HG02623 (cell line): Measurements from ENCODE around the gene TSHZ2.
"Not testable (repeated sequence)": the region's sequence is repeated elsewhere in the genome, so short reads cannot be mapped to it uniquely, and the experiment has no call there.

Experiments
- ATAC-seq: cut with Tn5 transposase; IDR thresholded peaks from one replicate; pipeline ENCODE4 v1.9.1; 2021; ENCODE audit warnings: moderate library complexity; ENCODE audit not compliant: unreplicated experiment

The TSHZ2 gene

DNA sequence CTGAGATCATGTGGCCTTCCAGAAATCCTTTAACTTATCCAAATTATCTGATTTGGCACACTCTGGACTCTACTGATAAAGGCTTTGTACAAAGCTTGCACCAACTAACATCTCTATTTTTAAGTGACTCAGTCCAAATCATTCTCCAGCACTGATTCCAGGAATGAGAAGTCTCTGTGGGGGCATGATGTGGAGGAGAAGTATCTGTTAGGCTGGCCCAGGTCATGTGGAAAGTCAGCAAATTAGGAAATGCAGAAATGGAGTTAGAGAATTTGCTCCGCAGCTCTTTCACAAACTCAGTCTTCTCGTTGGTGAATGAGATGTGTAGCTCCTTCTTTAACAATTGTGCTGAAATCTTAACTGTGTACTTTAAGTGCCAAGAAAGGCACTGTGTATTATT, 455.8 kb downstream of the TSHZ2 start:
- no peak for ATAC-seq

DNA sequence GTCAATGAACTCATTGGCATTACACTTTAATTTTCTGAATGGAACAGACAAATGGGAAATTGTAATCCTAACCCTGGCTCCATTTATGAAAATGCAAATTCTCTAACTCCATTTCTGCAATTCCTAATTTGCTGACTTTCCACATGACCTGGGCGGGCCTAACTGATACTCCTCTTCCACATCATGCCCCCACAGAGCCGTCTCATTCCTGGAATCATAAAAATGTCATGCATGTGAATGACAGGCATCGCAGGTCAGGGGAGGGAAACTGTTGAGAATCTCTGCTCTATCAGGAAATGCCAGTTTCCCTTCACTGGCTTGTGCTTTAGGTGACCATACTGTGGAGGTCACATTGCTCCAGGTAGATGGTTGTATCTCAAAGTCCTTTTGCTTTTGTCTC, 456.4 kb downstream of the TSHZ2 start:
- no peak for ATAC-seq

DNA sequence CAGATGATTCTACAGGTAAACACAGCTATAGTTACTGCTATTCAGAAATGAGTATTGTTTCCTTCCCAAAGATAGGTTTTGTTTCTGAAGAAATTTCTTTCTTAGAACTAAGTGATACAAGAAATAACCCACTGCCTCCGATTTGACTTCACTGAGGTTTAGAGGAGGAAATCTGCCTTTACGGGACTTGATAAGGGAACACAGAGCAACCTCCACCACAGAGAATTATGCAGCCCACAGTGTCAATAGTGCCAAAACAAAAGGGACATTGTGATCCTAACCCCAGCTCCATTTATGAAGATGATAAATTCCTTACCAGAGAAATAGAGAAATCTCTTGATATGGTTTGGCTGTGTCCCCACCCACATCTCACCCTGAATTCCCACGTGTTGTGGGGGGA, 456.8 kb downstream of the TSHZ2 start:
- no peak for ATAC-seq

DNA sequence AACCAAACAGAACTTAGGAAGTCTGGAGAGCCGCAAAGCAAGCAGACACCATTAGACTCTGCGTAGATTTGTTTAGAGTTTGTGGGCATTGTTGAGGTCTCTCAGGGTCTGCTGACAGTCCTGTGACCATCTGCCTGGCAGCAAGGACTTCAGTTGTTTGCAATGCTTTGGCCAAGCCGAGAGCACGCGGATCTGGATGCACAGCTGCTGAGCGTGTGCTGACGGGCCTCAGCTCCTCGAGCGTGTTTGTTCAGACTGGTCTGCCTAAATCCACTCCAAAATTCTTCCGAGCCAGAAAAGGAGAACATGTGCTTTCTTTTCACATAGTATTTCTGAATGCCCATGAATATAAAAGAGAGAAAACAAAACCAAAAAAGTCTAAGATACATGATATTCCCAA, 462.5 kb downstream of the TSHZ2 start:
- ATAC-seq: no peak

DNA sequence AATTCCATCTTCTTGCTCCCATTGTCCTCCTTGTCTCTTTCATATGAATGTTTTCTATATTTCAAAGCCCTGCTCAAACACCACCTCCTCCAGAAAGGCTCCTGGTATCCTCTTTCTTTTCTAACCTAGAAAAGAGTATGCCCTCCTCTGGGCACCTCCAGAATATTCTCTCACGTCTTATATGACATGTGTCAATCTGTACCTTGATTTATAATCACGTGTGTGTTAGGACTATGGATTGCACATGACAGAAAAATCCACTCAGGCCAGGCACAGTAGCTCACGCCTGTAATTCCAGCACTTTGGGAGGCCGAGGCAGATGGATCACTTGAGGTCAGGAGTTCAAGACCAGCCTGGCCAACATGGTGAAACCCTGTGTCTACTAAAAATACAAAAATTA, 464.8 kb downstream of the TSHZ2 start:
- not testable (repeated sequence) for ATAC-seq

DNA sequence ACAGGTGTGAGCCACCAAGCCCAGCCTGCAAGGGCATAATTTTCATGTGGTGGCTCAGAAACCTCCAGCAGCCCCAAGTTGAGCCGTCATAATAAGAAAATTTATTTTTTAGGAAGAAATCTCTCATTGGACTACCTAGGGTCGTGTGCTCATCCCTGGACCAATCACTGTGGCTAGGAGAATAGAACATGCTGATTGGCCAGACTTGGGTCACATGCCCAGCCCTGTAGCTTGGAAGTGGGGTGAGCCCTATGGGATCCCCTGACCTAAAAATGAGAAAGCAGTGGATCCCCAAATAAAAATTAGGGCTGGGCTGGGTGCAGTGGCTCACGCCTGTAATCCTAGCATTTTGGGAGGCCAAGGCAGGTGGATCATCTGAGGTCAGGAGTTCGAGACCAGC, 466.2 kb downstream of the TSHZ2 start:
- ATAC-seq: no peak

DNA sequence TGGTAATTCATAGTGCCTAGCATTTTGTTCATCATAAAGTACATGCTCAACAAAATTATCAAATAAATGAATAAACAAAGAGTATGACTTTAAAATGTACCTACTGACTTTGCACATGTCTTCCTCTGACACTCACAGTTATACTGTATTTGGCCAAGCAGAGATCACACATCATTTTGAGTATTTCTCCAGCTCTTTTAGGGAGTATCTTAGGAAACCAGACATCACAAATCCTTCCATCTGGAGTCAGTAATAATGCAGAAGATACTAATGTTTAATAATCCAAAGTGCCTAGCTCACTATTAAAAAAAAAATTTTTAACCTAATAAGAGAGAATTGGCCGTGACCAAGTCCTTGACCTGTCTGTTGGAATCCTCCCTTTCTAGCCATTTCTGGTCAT, 466.9 kb downstream of the TSHZ2 start:
- no peak for ATAC-seq

DNA sequence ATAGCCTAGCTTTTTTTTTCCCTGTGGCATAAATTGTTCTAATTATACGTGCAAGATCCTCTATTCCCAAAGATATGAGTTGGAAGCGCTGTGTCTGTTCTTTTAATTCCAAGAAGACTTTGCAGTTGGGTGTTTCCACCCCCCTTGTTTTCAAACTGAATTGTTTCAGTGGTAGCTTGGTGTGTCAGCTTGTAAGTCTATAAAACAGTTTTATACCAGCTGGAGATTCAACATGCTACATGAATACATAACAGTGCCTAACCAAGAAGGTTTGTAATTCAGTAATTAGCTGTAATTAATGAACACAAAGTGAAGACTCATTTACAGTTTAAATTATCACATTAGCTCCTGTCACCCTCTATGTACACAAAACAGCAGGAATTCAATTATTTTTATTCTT, 467.5 kb downstream of the TSHZ2 start:
- no peak for ATAC-seq

DNA sequence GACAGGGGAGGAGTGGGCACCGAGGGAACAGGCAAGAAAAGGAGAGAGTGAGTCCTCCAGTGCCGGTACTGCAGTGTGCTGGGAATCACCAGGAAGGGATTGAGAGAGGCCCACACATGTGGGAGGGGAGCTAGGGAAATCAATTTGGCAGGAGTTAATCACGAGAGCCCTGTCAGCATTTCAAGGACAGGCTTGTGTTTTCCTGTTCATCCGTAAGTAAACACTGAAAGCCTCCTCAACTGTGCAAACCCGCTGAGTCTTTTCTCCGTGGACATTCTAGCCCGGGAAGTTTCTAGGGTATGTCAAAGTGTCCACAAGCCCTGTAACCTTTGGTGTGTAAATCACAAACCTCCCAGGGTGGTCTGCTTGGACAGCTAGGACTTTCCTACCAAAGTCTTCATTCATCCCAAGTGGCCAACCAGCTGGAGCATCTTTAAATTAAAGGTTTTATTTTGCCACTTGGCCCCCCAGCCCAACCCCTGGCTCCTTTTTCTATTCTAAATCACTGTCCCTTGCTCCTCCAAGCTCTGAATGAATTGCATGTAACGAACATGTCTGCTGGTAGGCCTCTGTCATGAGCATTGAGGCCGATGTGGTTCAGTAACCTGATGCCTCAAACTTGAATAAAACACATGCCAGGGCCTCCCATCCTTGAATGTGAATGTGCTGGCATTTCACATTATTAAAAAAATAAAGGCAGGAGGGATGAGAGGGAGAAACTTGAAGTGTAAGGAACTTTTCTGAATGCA, 472.4 kb downstream of the TSHZ2 start:
- ATAC-seq: no peak

DNA sequence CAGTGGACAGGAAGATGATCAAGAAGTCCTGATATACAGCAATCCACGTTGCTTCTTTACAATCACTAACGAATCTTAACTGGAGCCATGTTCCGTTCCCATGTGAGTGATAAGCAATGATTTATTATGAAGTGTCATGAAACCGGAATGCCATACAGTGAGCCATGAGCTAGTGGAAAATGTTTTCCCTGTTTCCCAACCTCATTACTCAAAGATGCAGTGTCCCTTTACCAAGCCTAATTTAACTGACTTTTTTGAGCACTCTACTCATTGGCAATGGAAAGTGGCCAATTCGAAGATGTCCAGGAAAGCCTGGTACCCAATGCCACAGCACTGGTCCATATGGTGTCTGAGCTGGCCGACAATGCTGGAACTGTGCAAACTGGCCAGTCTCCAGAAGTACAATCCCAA, 473.2 kb downstream of the TSHZ2 start:
- ATAC-seq: no peak

DNA sequence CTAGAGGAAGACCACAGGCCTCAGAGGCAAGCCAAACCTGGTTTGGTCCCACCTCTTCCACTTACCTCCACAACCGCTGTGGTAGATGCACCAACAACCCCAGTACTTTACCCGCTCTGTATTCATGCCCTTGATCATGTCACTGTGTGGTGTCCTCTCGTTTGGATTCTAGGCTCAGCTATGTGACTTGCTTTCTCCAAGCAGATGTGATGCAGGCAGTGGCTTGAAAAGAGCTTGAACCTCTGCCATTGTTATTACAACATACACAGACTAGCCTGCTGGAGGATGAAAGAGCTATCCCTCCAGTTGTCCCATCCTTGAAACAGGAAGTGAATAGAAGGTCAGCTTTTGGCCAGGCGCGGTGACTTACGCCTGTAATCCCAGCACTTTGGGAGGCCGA, 473.8 kb downstream of the TSHZ2 start:
- ATAC-seq: no peak

DNA sequence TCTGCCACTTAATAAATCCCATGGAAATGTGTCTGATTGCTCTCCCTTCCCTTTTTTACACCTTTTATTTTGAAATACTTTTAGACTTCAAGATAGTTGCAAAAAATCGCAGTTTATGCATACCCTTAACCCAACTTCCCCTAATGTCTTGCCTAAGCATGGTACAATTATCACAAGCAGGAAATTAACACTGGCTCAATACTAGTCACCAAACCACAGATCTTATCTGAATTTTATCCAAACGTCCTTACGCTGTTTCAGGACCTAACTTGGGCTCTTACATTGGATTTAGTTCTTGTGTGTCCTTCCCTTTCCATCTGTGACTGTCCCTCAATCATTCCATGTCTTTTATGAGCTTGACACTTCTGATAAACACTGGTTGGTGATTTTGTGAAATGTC, 475.2 kb downstream of the TSHZ2 start:
- ATAC-seq: no peak

DNA sequence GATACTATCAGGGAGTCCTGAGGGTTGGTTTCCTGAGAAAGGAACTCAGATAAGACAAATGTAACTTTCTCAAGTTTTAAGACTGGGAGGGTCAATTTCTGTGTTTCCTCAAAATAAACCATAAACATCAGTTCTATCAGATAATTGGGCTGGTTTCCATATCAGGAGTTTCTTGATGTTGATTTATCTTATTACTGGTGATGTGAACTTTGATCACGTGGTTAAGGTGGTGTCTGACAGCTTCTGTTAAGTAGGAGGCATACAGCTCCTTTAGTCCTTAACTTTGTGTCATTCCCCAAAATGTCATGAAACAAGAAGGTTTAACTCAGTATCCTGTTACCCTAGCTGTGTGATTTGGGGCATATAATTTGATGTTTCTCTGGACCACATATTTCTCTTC, 476.3 kb downstream of the TSHZ2 start:
- ATAC-seq: no peak

DNA sequence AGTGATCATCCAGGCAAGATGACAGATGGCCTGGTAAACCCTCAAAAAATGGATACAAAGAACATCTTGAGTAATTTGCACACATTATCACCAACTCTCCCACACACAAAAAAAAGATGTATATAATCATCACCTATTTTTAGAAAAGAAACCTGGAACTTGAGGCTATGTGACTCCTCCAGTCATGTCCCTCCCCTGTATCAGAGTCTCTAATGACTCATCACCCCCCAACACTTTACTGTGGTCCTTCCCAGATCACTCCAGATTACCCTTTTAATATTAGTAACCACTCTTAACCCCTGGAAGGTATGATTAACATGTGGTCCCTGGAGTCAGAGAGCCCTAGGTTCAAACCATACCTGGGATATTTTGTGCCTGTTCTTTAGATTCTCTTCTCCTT, 476.7 kb downstream of the TSHZ2 start:
- no peak for ATAC-seq

DNA sequence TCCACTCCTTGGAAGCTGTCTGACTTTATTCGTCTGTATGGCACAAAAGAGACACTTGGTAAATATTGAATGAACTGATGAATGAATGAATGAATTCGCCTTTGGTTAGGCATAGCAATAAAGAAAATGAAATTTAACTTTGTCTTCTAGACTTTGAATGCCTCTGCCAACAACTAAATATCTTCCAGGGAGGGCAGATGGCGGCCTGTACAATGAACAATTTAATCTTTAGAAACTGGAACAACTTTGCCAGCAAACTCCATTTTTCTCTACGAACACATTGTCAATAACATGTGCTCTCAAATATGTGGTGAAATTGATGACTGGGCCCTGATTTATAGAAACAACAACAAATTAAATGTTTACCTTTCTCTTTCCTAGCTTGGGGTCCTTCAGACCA, 480.9 kb downstream of the TSHZ2 start:
- ATAC-seq: no peak

DNA sequence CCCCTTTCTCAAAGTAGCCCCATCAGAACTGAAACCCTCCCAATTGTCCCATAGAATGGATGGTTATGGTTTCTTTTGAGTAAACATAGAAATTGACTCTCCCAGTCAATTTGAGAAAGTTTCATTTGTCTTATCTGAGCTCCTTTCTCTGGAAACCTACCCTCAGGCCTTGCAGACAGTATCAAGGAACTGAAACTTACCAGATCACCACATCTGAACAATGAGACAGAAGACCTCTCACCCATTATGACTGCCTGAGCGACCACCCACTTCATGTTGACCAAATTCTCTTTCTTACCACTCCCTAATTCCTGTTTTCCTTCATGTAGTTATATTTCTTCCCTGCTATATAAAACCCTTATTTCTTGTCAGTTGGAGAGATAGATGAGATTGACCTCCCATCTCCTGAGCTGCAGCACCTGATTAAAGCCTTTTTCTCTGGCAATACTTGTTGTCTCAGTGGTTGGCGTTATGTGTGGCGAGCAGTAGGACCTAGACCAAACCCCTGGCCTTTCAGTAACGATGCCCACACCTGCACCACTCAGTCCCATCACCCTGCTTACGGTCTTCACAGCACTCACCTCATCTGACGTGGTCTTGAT, 482.6 kb downstream of the TSHZ2 start:
- no peak for ATAC-seq

DNA sequence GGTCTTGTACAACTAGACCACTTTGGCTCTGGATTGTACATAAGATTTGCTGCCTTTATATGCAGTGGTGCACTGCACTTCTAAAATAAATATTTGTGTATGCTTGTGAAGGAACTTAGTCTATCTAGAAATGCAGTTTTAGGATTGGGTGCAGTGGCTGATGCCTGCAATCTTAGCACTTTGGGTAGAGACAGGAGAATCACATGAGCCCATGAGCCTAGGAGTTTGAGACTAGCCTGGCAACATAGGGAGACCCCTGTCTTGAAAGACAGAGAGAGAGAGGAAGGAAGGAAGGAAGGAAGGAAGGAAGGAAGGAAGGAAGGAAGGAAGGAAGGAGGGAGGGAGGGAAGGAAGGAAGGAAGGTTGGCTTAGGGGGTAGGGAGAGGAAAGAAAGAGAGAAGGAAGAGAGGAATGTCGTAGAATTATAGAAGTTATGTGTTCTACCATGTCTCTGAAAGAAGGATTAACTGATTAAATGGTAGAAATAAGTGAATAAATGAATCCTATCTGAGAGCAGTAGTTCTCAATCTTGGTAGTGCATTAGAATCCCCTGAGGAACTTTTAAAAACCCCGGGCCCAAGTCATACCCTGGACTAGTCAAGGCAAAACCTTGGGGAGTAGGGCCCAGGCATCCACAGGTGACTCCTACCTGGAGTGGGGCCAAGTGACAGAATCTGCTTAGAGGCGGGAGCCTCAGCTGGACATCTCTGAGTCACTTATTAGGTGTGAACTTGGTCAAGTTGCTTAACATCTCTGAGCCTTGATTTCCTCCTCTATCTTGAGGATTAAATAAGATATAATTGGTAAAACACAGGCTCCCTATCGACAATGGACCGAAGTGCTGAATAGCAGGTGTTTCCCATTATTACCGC, 491.2 kb downstream of the TSHZ2 start:
- no peak for ATAC-seq

DNA sequence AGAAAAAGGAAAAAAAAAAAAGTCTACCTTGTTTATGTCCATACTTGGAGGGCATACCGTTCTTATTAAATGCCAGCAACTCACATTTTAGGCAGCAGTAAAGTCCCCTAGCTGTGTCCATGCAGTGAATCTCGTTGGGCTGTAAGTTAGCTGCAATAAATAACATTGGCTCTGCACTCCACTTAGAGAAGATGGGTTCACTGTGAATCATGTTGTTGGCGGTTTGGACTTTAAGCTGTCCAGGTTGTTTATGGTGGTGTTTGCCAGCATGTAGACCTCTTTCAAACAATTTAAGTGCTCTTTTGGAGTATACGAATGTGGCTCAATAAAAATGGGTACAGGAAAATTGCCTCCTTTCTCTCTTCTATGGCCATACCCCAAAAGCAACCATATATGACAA, 494.1 kb downstream of the TSHZ2 start:
- ATAC-seq: no peak

DNA sequence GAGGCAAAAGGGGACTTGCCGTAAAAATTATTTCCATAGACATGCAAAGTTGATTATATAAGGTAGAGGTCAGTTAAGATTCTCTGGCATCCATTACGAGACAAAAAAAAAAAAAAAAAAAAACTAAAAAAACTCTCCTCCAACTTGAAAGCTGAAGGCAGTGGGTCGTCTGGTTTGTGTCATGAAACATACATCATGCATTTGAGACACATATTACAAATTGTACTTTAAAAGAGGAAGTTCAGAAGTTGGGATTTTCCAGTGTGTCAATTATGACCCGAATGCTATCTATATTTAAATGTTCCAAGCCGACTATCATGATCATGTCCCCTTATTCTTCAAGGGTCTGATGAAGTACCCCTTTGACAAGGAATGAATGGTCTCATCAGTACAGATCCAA, 496.4 kb downstream of the TSHZ2 start:
- ATAC-seq: no peak

DNA sequence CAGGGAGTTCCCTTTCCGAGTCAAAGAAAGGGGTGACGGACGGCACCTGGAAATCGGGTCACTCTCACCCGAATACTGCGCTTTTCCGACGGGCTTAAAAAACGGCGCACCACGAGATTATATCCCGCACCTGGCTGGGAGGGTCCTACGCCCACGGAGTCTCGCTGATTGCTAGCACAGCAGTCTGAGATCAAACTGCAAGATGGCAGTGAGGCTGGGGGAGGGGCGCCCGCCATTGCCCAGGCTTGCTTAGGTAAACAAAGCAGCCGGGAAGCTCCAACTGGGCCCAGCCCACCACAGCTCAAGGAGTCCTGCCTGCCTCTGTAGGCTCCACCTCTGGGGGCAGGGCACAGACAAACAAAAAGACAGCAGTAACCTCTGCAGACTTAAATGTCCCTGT, 500.7 kb downstream of the TSHZ2 start:
- ATAC-seq: not testable (repeated sequence)

DNA sequence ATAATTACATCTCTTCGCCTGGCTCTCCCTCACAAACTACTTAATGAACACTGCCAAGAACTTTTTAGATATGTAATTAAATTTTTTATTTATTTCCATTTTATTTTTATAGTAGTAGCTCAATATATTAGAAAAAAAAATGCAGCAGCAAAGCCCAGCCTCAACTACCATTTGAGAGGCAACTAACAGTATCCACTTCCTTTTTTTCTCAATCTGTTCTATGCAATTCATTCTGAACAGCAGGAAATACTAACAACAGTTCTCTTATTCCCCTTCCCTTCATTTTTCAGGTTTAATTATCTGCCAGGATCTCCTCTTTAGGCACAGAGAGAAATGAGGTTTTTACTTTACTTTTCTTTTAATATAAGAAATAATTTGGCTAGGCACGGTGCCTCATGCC, 508.8 kb downstream of the TSHZ2 start:
- ATAC-seq: no peak
